ENCODE results near the gene TMEM200B. TPM values are rescaled to one million over a fixed set of nuclear protein-coding genes. Genes with fewer than 3 reads are reported as not detected.
A peak's percentile ranks its signal among the peaks of the same experiment; 100 is the strongest.

Gene TMEM200B
- total and polyA plus RNA-seq, 2 of the 4 experiments (the other 2 are of a cell fraction) = 4.8 to 6.2 TPM

GRCh38 chr1:29105822-29106221 lies 17.9 kb downstream of the TMEM200B start:
- H2BK5ac ChIP-seq (ENCODE audit: low read depth, low read length, poor library complexity, severe bottlenecking) = no peak overlapping the region
- WGBS, 2 experiments (ENCODE audit: extremely low coverage in 2 of 2, insufficient read length in 1 of 2) = 50% methylated on average over 2 of the region's 6 CpGs; no CpG with 5 or more reads in 1 of the 2 experiments
- no peak overlapping the region for H4K5ac ChIP-seq (ENCODE audit: low read depth, low read length)
- H4K8ac ChIP-seq (ENCODE audit: low read depth in 2 of 2, low read length in 2 of 2) = no peak overlapping the region
- TF ChIP-seq POLR2A (IDR thresholded peaks at IDR 0.05; ENCODE audit: low read depth, low read length) = no peak
- no peak for TF ChIP-seq RCOR1 (IDR thresholded peaks at IDR 0.05; ENCODE audit: insufficient replicate concordance, low read length)
- TF ChIP-seq CTCF (conservative IDR thresholded peaks at IDR 0.05; ENCODE audit: low read depth, low read length) = no peak
- no peak for TF ChIP-seq MAZ (IDR thresholded peaks at IDR 0.05; ENCODE audit: borderline replicate concordance, low read depth, low read length)
- no peak for TF ChIP-seq RFX5 (IDR thresholded peaks at IDR 0.05; ENCODE audit: low read depth, low read length)
- TF ChIP-seq BHLHE40 (IDR thresholded peaks at IDR 0.05; ENCODE audit: low read depth, low read length) = no peak
- no peak for TF ChIP-seq ELK1 (IDR thresholded peaks at IDR 0.05; ENCODE audit: borderline replicate concordance, low read depth, low read length)
- no peak for TF ChIP-seq FOS (IDR thresholded peaks at IDR 0.05; ENCODE audit: low read depth, low read length)
- TF ChIP-seq MXI1 (IDR thresholded peaks at IDR 0.05; ENCODE audit: borderline replicate concordance, low read depth, low read length) = no peak
- TF ChIP-seq USF2 (IDR thresholded peaks at IDR 0.05; ENCODE audit: low read depth, low read length) = no peak
- no peak for TF ChIP-seq SMC3 (IDR thresholded peaks at IDR 0.05; ENCODE audit: low read depth, low read length)
- no peak for TF ChIP-seq MAFK (IDR thresholded peaks at IDR 0.05; ENCODE audit: low read depth, low read length)
- POLR2A ChIA-PET (ENCODE audit: unreplicated experiment) = no interaction called here
- no peak overlapping the region for H3K4ac ChIP-seq (ENCODE audit: low read depth, low read length)
- no peak overlapping the region for H3K56ac ChIP-seq (ENCODE audit: extremely low read depth, insufficient read depth, low read length)
- no peak overlapping the region for H2BK120ac ChIP-seq (ENCODE audit: low read depth, low read length)
- H3K4me1 ChIP-seq (ENCODE audit: control insufficient read depth, insufficient read depth, low read length) = no peaks in the 10 kb centered on the region
- H2AK9ac ChIP-seq (replicated peaks; ENCODE audit: low read depth, low read length, poor library complexity) = no peak overlapping the region
- H3K23ac ChIP-seq (ENCODE audit: low read depth, low read length) = no peak overlapping the region
- H4K91ac ChIP-seq (ENCODE audit: insufficient read depth, low read depth, low read length) = no peak overlapping the region
- H3K14ac ChIP-seq (replicated peaks; ENCODE audit: low read depth, low read length) = no peak overlapping the region
- intact Hi-C loops (cut with micrococcal nuclease) = no loop called here
- H3K4me2 ChIP-seq (ENCODE audit: low read depth, low read length) = no peak overlapping the region
- no peak overlapping the region for H2AK5ac ChIP-seq (ENCODE audit: low read depth, low read length)
- BruUV-seq (replicated peaks) = no TSS peak
- no peak overlapping the region for H3K4me3 ChIP-seq (ENCODE audit: insufficient read depth, low read depth, low read length)
- H3K79me1 ChIP-seq (ENCODE audit: low read depth in 1 of 2, low read length in 2 of 2) = no peaks in the 10 kb centered on the region
- dilution Hi-C loops (cut with HindIII; ENCODE audit: low sequenced_read_pairs, unreplicated experiment) = no loop called here
- no peak overlapping the region for H2AFZ ChIP-seq (replicated peaks; ENCODE audit: low read length, poor library complexity)
- H3K27ac ChIP-seq (ENCODE audit: insufficient read depth, low read length) = no peak overlapping the region
- CTCF ChIA-PET = no interaction called here
- H4K20me1 ChIP-seq (ENCODE audit: insufficient read depth, low read length) = no peaks in the 10 kb centered on the region
- no peak overlapping the region for H2BK15ac ChIP-seq (ENCODE audit: low read depth, low read length)
- H2BK20ac ChIP-seq (ENCODE audit: low read depth, low read length) = no peak overlapping the region
- no peak overlapping the region for H3K9ac ChIP-seq (ENCODE audit: low read depth, low read length)
- no peaks in the 10 kb centered on the region for H3K9me1 ChIP-seq (ENCODE audit: insufficient read depth, low read length)
- DNase-seq = peak; percentile 15
- no peaks in the 10 kb centered on the region for H3K27me3 ChIP-seq (ENCODE audit: control insufficient read depth, insufficient read depth, low read length)
- no peaks in the 10 kb centered on the region for H3K9me3 ChIP-seq (ENCODE audit: control insufficient read depth, insufficient read depth, low read length)
- peak; percentile 54 for ATAC-seq (ENCODE audit: low read depth)
- H3K18ac ChIP-seq (ENCODE audit: low read depth, low read length) = no peak overlapping the region
- in situ Hi-C loops (cut with MboI; ENCODE audit: low sequenced_read_pairs) = no loop called here
- no peaks in the 10 kb centered on the region for H3K36me3 ChIP-seq (ENCODE audit: control insufficient read depth, insufficient read depth, low read length)

Data from IMR-90 (cell line).